ENCODE results near the gene CTDSPL. TPM values are rescaled to one million over a fixed set of nuclear protein-coding genes. Genes with fewer than 3 reads are reported as not detected.

The CTDSPL gene
- total RNA-seq, 4 donors from 2014 or later: 39.8 to 105 (median 56.2) TPM

GRCh38 chr3:37897763-37898162 lies 36.1 kb downstream of the CTDSPL start:
- H3K27ac ChIP-seq: peak overlapping the region in 2 of 4 donors; percentile 19 to 55
- intact Hi-C loops (cut with DNase I; ENCODE audit: low total_unique reads) (no loop called here), in situ Hi-C loops (cut with MboI; ENCODE audit: low pct_ligation_motif_present in 1 of 4, low pct_unique_long_range_greater_than_20kb in 1 of 4, low sequenced_read_pairs in 3 of 4) (no loop called here)
- H3K9me3 ChIP-seq: no peaks in the 10 kb centered on the region
- 52 to 53% methylated on average over 6 of the region's 6 CpGs for WGBS, 2 donors (ENCODE audit: low coverage in 1 of 2)
- H3K27me3 ChIP-seq: no peaks in the 10 kb centered on the region
- no peaks in the 10 kb centered on the region for H3K36me3 ChIP-seq
- TF ChIP-seq POLR2AphosphoS5 (IDR thresholded peaks at IDR 0.05) (no peak), EP300 (IDR thresholded peaks at IDR 0.05; ENCODE audit: low read depth) (no peak), POLR2A (IDR thresholded peaks at IDR 0.05) (no peak), CTCF (IDR thresholded peaks at IDR 0.05) (no peak)
- H3K4me3 ChIP-seq: no peak overlapping the region
- H3K4me1 ChIP-seq: peaks cover 6 to 44% (median 8%) of the 10 kb centered on the region in 4 donors
- no peak for DNase-seq

GRCh38 chr3:37898424-37898823 lies 36.7 kb downstream of the CTDSPL start:
- intact Hi-C loops (cut with DNase I; ENCODE audit: low total_unique reads): no loop called here
- WGBS, 2 donors (ENCODE audit: low coverage in 1 of 2): 80 to 82% methylated on average over 3 of the region's 3 CpGs
- Histone ChIP-seq H3K27ac (peak overlapping the region in 1 of 4 donors; percentile 55), H3K4me1 (peaks cover 0 to 38% (median 1%) of the 10 kb centered on the region in 4 donors), H3K36me3 (no peaks in the 10 kb centered on the region), H3K4me3 (no peak overlapping the region), H3K27me3 (no peaks in the 10 kb centered on the region), H3K9me3 (no peaks in the 10 kb centered on the region)
- no peak for TF ChIP-seq EP300 (IDR thresholded peaks at IDR 0.05; ENCODE audit: low read depth)
- TF ChIP-seq POLR2AphosphoS5 (IDR thresholded peaks at IDR 0.05): no peak
- no peak for TF ChIP-seq POLR2A (IDR thresholded peaks at IDR 0.05)
- no peak for TF ChIP-seq CTCF (IDR thresholded peaks at IDR 0.05)
- in situ Hi-C loops (cut with MboI; ENCODE audit: low pct_ligation_motif_present in 1 of 4, low pct_unique_long_range_greater_than_20kb in 1 of 4, low sequenced_read_pairs in 3 of 4): no loop called here
- no peak for DNase-seq

- Histone ChIP-seq H3K4me3 (no peak overlapping the region), H3K4me1 (peaks cover 0 to 30% (median under 1%) of the 10 kb centered on the region in 4 donors)
These were observed 37.5 kb downstream of the CTDSPL start for GRCh38 chr3:37899101-37899707.

GRCh38 chr3:37899711-37900306 lies 38.1 kb downstream of the CTDSPL start:
- H3K4me1 ChIP-seq: peaks cover 0 to 35% (median 3%) of the 10 kb centered on the region in 4 donors

More at GRCh38 chr3:37899101-37899707, 37.5 kb downstream of the CTDSPL start:
- no peak for DNase-seq
- no peak for TF ChIP-seq CTCF (IDR thresholded peaks at IDR 0.05)
- Histone ChIP-seq H3K27me3 (no peaks in the 10 kb centered on the region), H3K9me3 (no peaks in the 10 kb centered on the region), H3K27ac (no peak overlapping the region), H3K36me3 (no peaks in the 10 kb centered on the region)
- intact Hi-C loops (cut with DNase I; ENCODE audit: low total_unique reads) (no loop called here), in situ Hi-C loops (cut with MboI; ENCODE audit: low pct_ligation_motif_present in 1 of 4, low pct_unique_long_range_greater_than_20kb in 1 of 4, low sequenced_read_pairs in 3 of 4) (no loop called here)
- WGBS, 2 donors (ENCODE audit: low coverage in 1 of 2): 76 to 88% methylated on average over 2 to 3 of the region's 3 CpGs

More at GRCh38 chr3:37899711-37900306, 38.1 kb downstream of the CTDSPL start:
- intact Hi-C loops (cut with DNase I; ENCODE audit: low total_unique reads) (no loop called here), in situ Hi-C loops (cut with MboI; ENCODE audit: low pct_ligation_motif_present in 1 of 4, low pct_unique_long_range_greater_than_20kb in 1 of 4, low sequenced_read_pairs in 3 of 4) (no loop called here)
- WGBS, 2 donors (ENCODE audit: low coverage in 1 of 2): 77 to 100% methylated on average over 1 to 3 of the region's 3 CpGs
- Histone ChIP-seq H3K27me3 (no peaks in the 10 kb centered on the region), H3K36me3 (no peaks in the 10 kb centered on the region), H3K27ac (no peak overlapping the region), H3K4me3 (no peak overlapping the region), H3K9me3 (no peaks in the 10 kb centered on the region)
- TF ChIP-seq EP300 (IDR thresholded peaks at IDR 0.05; ENCODE audit: low read depth) (no peak), POLR2AphosphoS5 (IDR thresholded peaks at IDR 0.05) (no peak), POLR2A (IDR thresholded peaks at IDR 0.05) (no peak), CTCF (IDR thresholded peaks at IDR 0.05) (no peak)
- no peak for DNase-seq
